Activated B cell treated with CpG ODN at 0.5 μM for 24 hours (primary cell): ENCODE measurements around the gene CD96. TPM values are rescaled to one million over a fixed set of nuclear protein-coding genes. Genes with fewer than 3 reads are reported as not detected.

ENCODE experiments used
- ATAC-seq: fragments of 200-7000 bp; cut with Tn5 transposase; one replicate; pipeline ENCODE4 v1.10.0; 2021; ENCODE audit warnings: low read depth, mild to moderate bottlenecking, moderate library complexity
- CTCF ChIA-PET: fragments of 350-600 bp; sonication (Branson Sonifier 250); formaldehyde crosslinking; loops from one replicate; lab custom pipeline; 2021; ENCODE audit warnings: antibody characterized with exemption; lab: Charles Lee
- POLR2A ChIA-PET: fragments of 350-600 bp; sonication (Branson Sonifier 250); formaldehyde crosslinking; loops from one replicate; lab custom pipeline; 2021; ENCODE audit warnings: antibody characterized with exemption; lab: Charles Lee
- DNase-seq: peaks from one replicate; pipeline ENCODE4 v3.0.0; 2022
- H3K27ac Mint-ChIP-seq: one replicate; pipeline ENCODE4 v1.8.0; 2020; ENCODE audit warnings: mixed read lengths
- H3K27me3 Mint-ChIP-seq: one replicate; pipeline ENCODE4 v1.8.0; 2021; ENCODE audit warnings: mixed read lengths
- H3K36me3 Mint-ChIP-seq: one replicate; pipeline ENCODE4 v1.8.0; 2021; ENCODE audit warnings: low read depth, mixed read lengths
- H3K4me1 Mint-ChIP-seq: one replicate; pipeline ENCODE4 v1.8.0; 2021; ENCODE audit warnings: mixed read lengths
- H3K4me3 Mint-ChIP-seq: one replicate; pipeline ENCODE4 v1.8.0; 2020; ENCODE audit warnings: mild to moderate bottlenecking, mixed read lengths
- H3K9me3 Mint-ChIP-seq: one replicate; pipeline ENCODE4 v1.8.0; 2020; ENCODE audit warnings: mixed read lengths
- intact Hi-C: fragments of 100-400 bp; cut with micrococcal nuclease; formaldehyde crosslinking; loops from one replicate; pipeline ENCODE4 v1.15.1; 2024
- total RNA-seq: library from RNA; stranded (reverse); gene quantifications from 2 replicates; pipeline ENCODE4 v1.2.3, GENCODE V29; 2022
- TF ChIP-seq, protein P1 (sequence below): fragments of 200-600 bp; IDR thresholded peaks from one replicate; pipeline ENCODE4 v1.8.0; 2022; ENCODE audit warnings: antibody characterized with exemption, mild to moderate bottlenecking

Gene CD96
- total RNA-seq, 1 donor from 2014 or later = 34.3 TPM

DNA sequence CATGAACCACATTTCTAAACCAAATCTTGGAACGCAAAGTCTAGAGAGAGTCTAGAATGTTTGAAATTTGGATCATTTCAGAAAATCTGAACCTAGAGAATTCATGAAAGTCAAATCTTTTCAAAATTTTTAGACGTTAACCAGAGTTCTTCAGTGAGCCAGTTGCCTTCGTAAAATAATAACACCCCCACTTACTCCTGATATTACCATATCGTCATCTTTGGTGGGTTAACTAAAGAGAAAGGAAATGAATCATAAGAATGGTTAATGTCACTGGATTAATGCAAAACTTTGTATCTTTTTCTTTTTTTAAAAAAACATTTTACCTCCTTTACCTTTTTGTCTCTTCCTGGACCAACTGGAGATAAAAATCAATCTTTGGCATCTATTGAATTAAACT, 54.3 kb downstream of the CD96 start:
- ChIA-PET POLR2A (no interaction called here), CTCF (no interaction called here)
- Mint-ChIP-seq H3K27me3 (no peaks in the 10 kb centered on the region), H3K4me1 (peaks cover 49% of the 10 kb centered on the region), H3K9me3 (no peaks in the 10 kb centered on the region), H3K36me3 (peaks cover 16% of the 10 kb centered on the region), H3K27ac (peak overlapping the region; percentile 56), H3K4me3 (no peak overlapping the region)
- DNase-seq = no peak
- TF ChIP-seq, protein P1, sequence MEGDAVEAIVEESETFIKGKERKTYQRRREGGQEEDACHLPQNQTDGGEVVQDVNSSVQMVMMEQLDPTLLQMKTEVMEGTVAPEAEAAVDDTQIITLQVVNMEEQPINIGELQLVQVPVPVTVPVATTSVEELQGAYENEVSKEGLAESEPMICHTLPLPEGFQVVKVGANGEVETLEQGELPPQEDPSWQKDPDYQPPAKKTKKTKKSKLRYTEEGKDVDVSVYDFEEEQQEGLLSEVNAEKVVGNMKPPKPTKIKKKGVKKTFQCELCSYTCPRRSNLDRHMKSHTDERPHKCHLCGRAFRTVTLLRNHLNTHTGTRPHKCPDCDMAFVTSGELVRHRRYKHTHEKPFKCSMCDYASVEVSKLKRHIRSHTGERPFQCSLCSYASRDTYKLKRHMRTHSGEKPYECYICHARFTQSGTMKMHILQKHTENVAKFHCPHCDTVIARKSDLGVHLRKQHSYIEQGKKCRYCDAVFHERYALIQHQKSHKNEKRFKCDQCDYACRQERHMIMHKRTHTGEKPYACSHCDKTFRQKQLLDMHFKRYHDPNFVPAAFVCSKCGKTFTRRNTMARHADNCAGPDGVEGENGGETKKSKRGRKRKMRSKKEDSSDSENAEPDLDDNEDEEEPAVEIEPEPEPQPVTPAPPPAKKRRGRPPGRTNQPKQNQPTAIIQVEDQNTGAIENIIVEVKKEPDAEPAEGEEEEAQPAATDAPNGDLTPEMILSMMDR = no peak
- ATAC-seq = no peak
- intact Hi-C loops = no loop called here

DNA sequence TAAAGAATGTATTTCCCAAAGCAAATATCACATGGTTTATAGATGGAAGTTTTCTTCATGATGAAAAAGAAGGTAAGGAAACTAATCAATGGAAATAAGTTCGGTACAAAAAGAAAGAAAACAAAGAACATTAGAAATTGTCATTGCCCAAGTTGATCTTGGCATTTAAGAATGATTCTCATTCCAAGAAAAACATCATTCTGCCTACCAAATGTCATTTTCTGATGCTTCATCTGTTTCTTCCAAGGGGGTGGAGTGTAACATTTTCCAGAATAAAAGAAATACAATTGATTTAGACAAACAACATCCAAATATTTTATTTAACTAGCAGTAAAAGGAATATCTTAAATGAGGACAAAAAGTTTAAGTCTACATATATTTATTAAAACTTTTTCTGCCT, 56.1 kb downstream of the CD96 start:
- no peaks in the 10 kb centered on the region for H3K9me3 Mint-ChIP-seq
- no peak overlapping the region for H3K27ac Mint-ChIP-seq
- H3K36me3 Mint-ChIP-seq = peaks cover 16% of the 10 kb centered on the region
- no peaks in the 10 kb centered on the region for H3K27me3 Mint-ChIP-seq
- TF ChIP-seq, protein P1 = no peak
- intact Hi-C loops = no loop called here
- peaks cover 42% of the 10 kb centered on the region for H3K4me1 Mint-ChIP-seq
- DNase-seq (no peak), ATAC-seq (no peak)
- ChIA-PET POLR2A (no interaction called here), CTCF (no interaction called here)
- H3K4me3 Mint-ChIP-seq = no peak overlapping the region

- intact Hi-C loops = no loop called here
- ATAC-seq (no peak), DNase-seq (no peak)
- H3K9me3 Mint-ChIP-seq = no peaks in the 10 kb centered on the region
- no peak overlapping the region for H3K4me3 Mint-ChIP-seq
- H3K27me3 Mint-ChIP-seq = no peaks in the 10 kb centered on the region
- H3K36me3 Mint-ChIP-seq = peaks cover 13% of the 10 kb centered on the region
- TF ChIP-seq, protein P1 = no peak
- POLR2A ChIA-PET = no interaction called here
- CTCF ChIA-PET = no interaction called here
- peaks cover 42% of the 10 kb centered on the region for H3K4me1 Mint-ChIP-seq
- H3K27ac Mint-ChIP-seq = no peak overlapping the region
These were observed 56.6 kb downstream of the CD96 start for GRCh38 chr3:111598552-111598951.

DNA sequence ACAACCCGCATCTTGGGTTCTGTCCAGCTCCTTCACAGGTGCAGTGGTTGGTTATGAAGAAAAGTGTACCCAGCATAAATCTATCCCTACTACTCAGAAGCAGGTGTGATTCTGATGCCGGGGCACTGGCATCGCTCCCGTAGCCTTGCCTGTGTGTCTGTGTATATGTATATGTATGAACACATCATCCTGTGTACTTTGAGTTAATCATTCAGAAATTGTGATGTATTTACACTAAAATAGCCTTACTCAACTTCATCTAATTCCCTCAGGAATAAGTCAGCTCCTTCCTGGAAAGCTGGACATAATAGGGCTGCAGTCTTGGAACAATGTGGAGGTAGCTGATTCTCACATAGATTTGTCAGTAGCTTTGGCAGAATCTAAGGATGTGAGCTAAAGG, 59.8 kb downstream of the CD96 start:
- POLR2A ChIA-PET = interaction anchor here (0.6 to 4.1 kb wide), 2 partner anchors 8 to 11 kb away, joined by 10 to 25 read pairs; partner anchors contain the start of gene ZBED2
- intact Hi-C loops = no loop called here
- no peak for DNase-seq
- CTCF ChIA-PET = interaction anchor here (1.0 kb wide), 1 partner anchor 90 kb away, joined by 3 read pairs; no protein-coding TSS in a partner anchor
- H3K27ac Mint-ChIP-seq = no peak overlapping the region
- no peak for ATAC-seq
- TF ChIP-seq, protein P1 = no peak
- no peaks in the 10 kb centered on the region for H3K9me3 Mint-ChIP-seq
- H3K27me3 Mint-ChIP-seq = no peaks in the 10 kb centered on the region
- H3K4me1 Mint-ChIP-seq = peaks cover 29% of the 10 kb centered on the region
- H3K36me3 Mint-ChIP-seq = peaks cover 19% of the 10 kb centered on the region
- H3K4me3 Mint-ChIP-seq = no peak overlapping the region

- intact Hi-C loops = loop anchor here (1.0 kb wide), 1 partner anchor 8 kb away; the partner anchor contains the start of gene ZBED2
- H3K4me3 Mint-ChIP-seq = peak overlapping the region; percentile 46
- H3K27ac Mint-ChIP-seq = peak overlapping the region; percentile 88
- ATAC-seq (peak; percentile 81), DNase-seq (no peak)
- ChIA-PET POLR2A (interaction anchor here (0.7 to 4.1 kb wide), 4 partner anchors 10 to 56 kb away, joined by 3 to 25 read pairs (median 5); partner anchors contain the start of gene ZBED2), CTCF (interaction anchor here (0.9 to 1.6 kb wide), 2 partner anchors 13 to 26 kb away, joined by 3 to 6 read pairs; no protein-coding TSS in a partner anchor)
- peaks cover 22% of the 10 kb centered on the region for H3K36me3 Mint-ChIP-seq
- H3K27me3 Mint-ChIP-seq = no peaks in the 10 kb centered on the region
- TF ChIP-seq, protein P1 = no peak
- no peaks in the 10 kb centered on the region for H3K9me3 Mint-ChIP-seq
- H3K4me1 Mint-ChIP-seq = peaks cover 38% of the 10 kb centered on the region
These were observed 61.7 kb downstream of the CD96 start for GRCh38 chr3:111603679-111604078.
